Osteocyte (in vitro differentiated cells): ENCODE measurements around the gene ABCB9. TPM values are rescaled to one million over a fixed set of nuclear protein-coding genes. Genes with fewer than 3 reads are reported as not detected.

Experiments
- DNase-seq: peaks from one replicate; pipeline ENCODE4 v3.0.0; 2021; ENCODE audit warnings: mixed read lengths; ENCODE audit not compliant: unreplicated experiment; ENCODE audit errors: extremely low spot score
- H3K27ac Mint-ChIP-seq: one replicate; pipeline ENCODE4 v1.8.0; 2021; ENCODE audit warnings: mild to moderate bottlenecking, mixed read lengths; ENCODE audit not compliant: unreplicated experiment
- H3K27me3 Mint-ChIP-seq: one replicate; pipeline ENCODE4 v1.8.0; 2021; ENCODE audit warnings: mixed read lengths; ENCODE audit not compliant: unreplicated experiment
- H3K36me3 Mint-ChIP-seq: one replicate; pipeline ENCODE4 v1.8.0; 2021; ENCODE audit warnings: mixed read lengths; ENCODE audit not compliant: unreplicated experiment
- H3K4me1 Mint-ChIP-seq: one replicate; pipeline ENCODE4 v1.8.0; 2021; ENCODE audit warnings: mixed read lengths; ENCODE audit not compliant: unreplicated experiment
- H3K4me3 Mint-ChIP-seq: one replicate; pipeline ENCODE4 v1.8.0; 2021; ENCODE audit warnings: mild to moderate bottlenecking, moderate library complexity, mixed read lengths; ENCODE audit not compliant: unreplicated experiment
- H3K9me3 Mint-ChIP-seq: one replicate; pipeline ENCODE4 v1.8.0; 2021; ENCODE audit warnings: mixed read lengths; ENCODE audit not compliant: unreplicated experiment
- total RNA-seq: library from RNA; stranded (reverse); gene quantifications from 2 replicates; pipeline ENCODE4 v1.2.1, GENCODE V29; 2021
- TF ChIP-seq, protein P1 (sequence below): fragments of 200-600 bp; sonication (generic); IDR thresholded peaks from 2 replicates; pipeline ENCODE4 v1.5.0; 2021; ENCODE audit warnings: antibody characterized with exemption, mild to moderate bottlenecking, moderate library complexity

ABCB9 gene
- total RNA-seq, 1 donor from 2014 or later = 13.4 TPM

DNA sequence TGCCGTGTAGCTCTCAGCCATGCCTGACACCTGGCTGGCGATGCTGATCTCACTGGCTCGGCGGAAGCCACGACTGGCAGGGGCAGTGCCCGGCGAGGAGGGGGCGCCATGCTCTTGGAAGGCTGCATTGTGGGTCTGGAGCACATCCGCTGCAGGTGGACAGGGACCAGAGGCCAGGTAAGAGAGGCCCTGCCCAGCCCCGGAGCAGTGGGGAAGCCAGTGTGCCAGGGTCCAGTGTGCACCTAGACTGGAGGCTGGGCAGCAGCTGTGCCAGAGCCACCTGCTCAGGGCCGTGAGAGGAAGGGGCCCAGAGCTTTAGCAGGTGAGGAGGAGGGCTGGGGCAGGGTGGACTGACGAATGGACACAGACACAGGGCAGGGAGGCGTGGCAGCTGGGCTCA, 24.3 kb upstream of the ABCB9 start:
- H3K36me3 Mint-ChIP-seq = no peaks in the 10 kb centered on the region
- no peak for DNase-seq

DNA sequence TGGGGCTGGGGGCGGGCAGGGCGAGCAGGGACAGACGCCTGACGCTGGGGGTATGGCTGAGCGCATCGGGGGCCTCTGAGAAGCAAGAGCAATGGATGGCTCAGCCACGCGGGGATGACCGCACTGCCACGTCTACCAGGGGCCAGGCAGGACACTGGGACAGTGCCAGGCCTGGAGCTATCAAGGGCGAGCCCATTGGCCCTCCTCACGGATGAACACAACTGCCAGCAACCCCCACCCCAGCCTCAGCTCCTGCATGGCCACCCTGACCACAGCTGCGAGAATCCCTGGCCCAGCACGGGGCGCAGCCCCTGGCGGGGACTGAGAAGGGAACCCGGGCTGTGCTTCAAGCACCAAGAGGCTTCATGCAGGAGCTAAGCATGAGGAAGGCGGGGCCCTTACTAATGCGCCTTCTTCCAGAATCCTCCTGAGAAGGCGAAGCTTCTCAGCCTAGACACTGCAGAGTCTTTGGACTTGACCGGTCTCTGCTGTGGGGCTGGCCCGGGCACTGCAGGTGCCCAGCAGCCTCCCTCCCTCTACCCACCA, 23.7 kb upstream of the ABCB9 start:
- Mint-ChIP-seq H3K27me3 (no peaks in the 10 kb centered on the region), H3K27ac (no peak overlapping the region), H3K4me1 (no peaks in the 10 kb centered on the region), H3K36me3 (no peaks in the 10 kb centered on the region), H3K4me3 (no peak overlapping the region), H3K9me3 (no peaks in the 10 kb centered on the region)
- DNase-seq = no peak
- TF ChIP-seq, protein P1, sequence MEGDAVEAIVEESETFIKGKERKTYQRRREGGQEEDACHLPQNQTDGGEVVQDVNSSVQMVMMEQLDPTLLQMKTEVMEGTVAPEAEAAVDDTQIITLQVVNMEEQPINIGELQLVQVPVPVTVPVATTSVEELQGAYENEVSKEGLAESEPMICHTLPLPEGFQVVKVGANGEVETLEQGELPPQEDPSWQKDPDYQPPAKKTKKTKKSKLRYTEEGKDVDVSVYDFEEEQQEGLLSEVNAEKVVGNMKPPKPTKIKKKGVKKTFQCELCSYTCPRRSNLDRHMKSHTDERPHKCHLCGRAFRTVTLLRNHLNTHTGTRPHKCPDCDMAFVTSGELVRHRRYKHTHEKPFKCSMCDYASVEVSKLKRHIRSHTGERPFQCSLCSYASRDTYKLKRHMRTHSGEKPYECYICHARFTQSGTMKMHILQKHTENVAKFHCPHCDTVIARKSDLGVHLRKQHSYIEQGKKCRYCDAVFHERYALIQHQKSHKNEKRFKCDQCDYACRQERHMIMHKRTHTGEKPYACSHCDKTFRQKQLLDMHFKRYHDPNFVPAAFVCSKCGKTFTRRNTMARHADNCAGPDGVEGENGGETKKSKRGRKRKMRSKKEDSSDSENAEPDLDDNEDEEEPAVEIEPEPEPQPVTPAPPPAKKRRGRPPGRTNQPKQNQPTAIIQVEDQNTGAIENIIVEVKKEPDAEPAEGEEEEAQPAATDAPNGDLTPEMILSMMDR = no peak

More for the DNA sequence above, 24.3 kb upstream of the ABCB9 start:
- H3K9me3 Mint-ChIP-seq = no peaks in the 10 kb centered on the region
- H3K27me3 Mint-ChIP-seq = no peaks in the 10 kb centered on the region
- TF ChIP-seq, protein P1 = no peak
- H3K4me3 Mint-ChIP-seq = no peak overlapping the region
- no peak overlapping the region for H3K27ac Mint-ChIP-seq
- H3K4me1 Mint-ChIP-seq = no peaks in the 10 kb centered on the region

DNA sequence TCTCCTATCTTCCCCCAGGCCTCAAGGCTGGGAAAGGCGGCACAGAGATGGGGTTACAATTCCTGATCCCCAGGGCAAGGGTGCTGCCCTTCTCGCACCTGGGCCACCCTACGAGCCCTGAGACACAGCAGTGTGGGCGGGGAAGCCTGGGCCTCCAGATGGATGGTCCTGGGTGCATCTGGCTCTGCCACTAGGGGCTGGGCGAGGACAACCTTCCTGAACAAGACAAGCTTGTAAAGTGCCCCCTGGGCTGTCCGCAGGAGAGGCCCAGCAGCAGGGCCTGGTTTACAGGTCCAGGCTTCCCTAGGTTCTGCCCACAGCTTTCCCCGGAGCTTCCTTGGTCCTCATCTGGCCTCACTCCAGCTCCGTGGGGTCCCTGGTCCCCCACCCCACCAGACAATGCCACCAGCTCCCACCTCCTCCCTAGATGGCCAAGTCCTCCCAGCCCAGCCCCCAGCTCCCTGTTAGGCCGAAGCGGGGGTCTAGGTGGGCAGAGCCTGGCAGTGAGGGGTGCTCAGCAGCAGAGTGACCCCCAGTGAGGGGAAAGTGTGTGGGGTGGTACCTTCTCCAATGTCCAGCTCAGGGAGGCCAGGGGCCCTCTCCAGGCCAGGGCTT, 23.1 kb upstream of the ABCB9 start:
- Mint-ChIP-seq H3K36me3 (no peaks in the 10 kb centered on the region), H3K27ac (no peak overlapping the region), H3K9me3 (no peaks in the 10 kb centered on the region), H3K27me3 (no peaks in the 10 kb centered on the region), H3K4me3 (no peak overlapping the region), H3K4me1 (peaks cover 4% of the 10 kb centered on the region)
- TF ChIP-seq, protein P1 = no peak
- DNase-seq = no peak

GRCh38 chr12:122988612-122989212, 22.4 kb upstream of the ABCB9 start:
- Mint-ChIP-seq H3K36me3 (no peaks in the 10 kb centered on the region), H3K4me1 (peaks cover 11% of the 10 kb centered on the region), H3K4me3 (no peak overlapping the region), H3K27ac (no peak overlapping the region), H3K27me3 (no peaks in the 10 kb centered on the region), H3K9me3 (no peaks in the 10 kb centered on the region)
- TF ChIP-seq, protein P1 = no peak
- no peak for DNase-seq

GRCh38 chr12:122988036-122988435, 21.8 kb upstream of the ABCB9 start:
- Mint-ChIP-seq H3K27ac (no peak overlapping the region), H3K9me3 (no peaks in the 10 kb centered on the region), H3K36me3 (no peaks in the 10 kb centered on the region), H3K4me3 (no peak overlapping the region), H3K27me3 (no peaks in the 10 kb centered on the region), H3K4me1 (peaks cover 17% of the 10 kb centered on the region)
- TF ChIP-seq, protein P1 = no peak
- no peak for DNase-seq
